Adrenal gland (tissue), 12 donors: Measurements from ENCODE around the gene TEX11. TPM values are rescaled to one million over a fixed set of nuclear protein-coding genes. Genes with fewer than 3 reads are reported as not detected.

Experiments
- DNase-seq, 7 donors: peaks; one replicate each; pipeline ENCODE4 v3.0.0-alpha.2; 2019 to 2020
- H3K27ac ChIP-seq, 5 donors: fragments of 200-600 bp; sonication (generic) in 4 of 5; 1 replicate in 3 of 5; 2 replicates in 2 of 5; pipeline versions ENCODE4 v1.5.1 to v1.8.0; 2016 to 2020; ENCODE audit warnings: mild to moderate bottlenecking in 1 of 5
- H3K27me3 ChIP-seq: fragments of 200-600 bp; 2 replicates; pipeline ENCODE4 v1.8.0; 2021
- H3K36me3 ChIP-seq, 2 donors: fragments of 200-600 bp; replicated peaks in 1 of 2; 1 replicate in 1 of 2; 2 replicates in 1 of 2; pipeline versions ENCODE4 v1.5.1 to v1.8.0; 2018 to 2022
- H3K4me1 ChIP-seq, 2 donors: fragments of 200-600 bp; replicated peaks in 1 of 2; 1 replicate in 1 of 2; 2 replicates in 1 of 2; pipeline versions ENCODE4 v1.5.1 to v1.8.0; 2018 to 2021
- H3K4me3 ChIP-seq, 4 donors: fragments of 200-600 bp; sonication (generic) in 3 of 4; one replicate each; pipeline ENCODE4 v1.5.1; 2016 to 2018
- H3K9me3 ChIP-seq, 3 donors: fragments of 200-600 bp; sonication (generic) in 1 of 3; replicated peaks in 1 of 3; 1 replicate in 2 of 3; 2 replicates in 1 of 3; pipeline versions ENCODE4 v1.5.1 to v1.8.0; 2016 to 2021
- POLR2A ChIP-seq, 2 donors: fragments of 450-650 bp; IDR thresholded peaks; one replicate each; pipeline ENCODE4 v1.6.1; 2017; ENCODE audit warnings: antibody characterized with exemption in 2 of 2, mild to moderate bottlenecking in 2 of 2, moderate library complexity in 1 of 2
- WGBS, 4 donors: extraction: QIAGEN DNeasy Blood & Tissue Kit in 2 of 4; methylation state at CpG; one replicate each; pipeline versions ENCODE4 v1.1.5 to v1.1.7; 2013 to 2017; 5-methylcytosine and 5-hydroxymethylcytosine counted together
- intact Hi-C, 2 donors: fragments of 100-400 bp; cut with DNase I; formaldehyde crosslinking; loops; one replicate each; pipeline versions ENCODE4 v1.14.1 to v1.15.0; 2022 to 2023
- polyA plus RNA-seq, 3 donors: library from polyadenylated mRNA; stranded (reverse); fragments of 200-250 nt in 2 of 3; fragments of 350-450 nt in 1 of 3; fragmentation: Illumina TruSeq in 1 of 3; extraction: RNeasy Lipid Tissue Mini Kit (QIAGEN cat#74804) in 1 of 3; gene quantifications; one replicate each; pipeline ENCODE4 v1.2.3, GENCODE V29; 2013 to 2014
- total RNA-seq, 9 donors: library from RNA; depleted of rRNA in 4 of 9; stranded (reverse); fragments of >200 nt in 4 of 9; fragments of 120-200 nt in 1 of 9; fragmentation: NEBNext Ultra II Directional in 1 of 9; extraction: Animal tissue kit (Norgen Biotek cat#: 25700) in 1 of 9; gene quantifications; one replicate each; pipeline versions ENCODE4 v1.1.0 to v1.2.4, GENCODE V29; 2013 to 2023
- TF ChIP-seq, protein P1 (sequence below), 6 experiments: fragments of 450-650 bp in 4 of 6; fragments of 200-600 bp in 2 of 6; sonication (generic) in 1 of 6; IDR thresholded peaks; 1 replicate in 5 of 6; 2 replicates in 1 of 6; pipeline versions ENCODE4 v1.5.1 to v1.8.0; 2016 to 2021; ENCODE audit warnings: antibody characterized with exemption in 6 of 6, mild to moderate bottlenecking in 2 of 6, moderate library complexity in 1 of 6
- donor health status: healthy with polysubstance abuse.
- donor health status: Bipolar disorder and iron deficiency.
- donor health status: DM: yes; HTN: yes; CAD: no.
- donor health status: DM: no; HTN: no; CAD: no.
- donor health status: DM: no; HTN: no; CAD: no.
- donor health status: DM: yes; HTN: yes; CAD: no.

TEX11 gene
- total and polyA plus RNA-seq, 12 donors: 0.13 TPM; not detected in 11

- no peak for DNase-seq
- no peak overlapping the region for H3K4me3 ChIP-seq
- 29 to 44% (median 34%) methylated on average over 2 of the region's 2 CpGs for WGBS, 4 donors
- peaks cover 9% of the 10 kb centered on the region for H3K27me3 ChIP-seq
- no peak overlapping the region for H3K27ac ChIP-seq
- H3K4me1 ChIP-seq: no peaks in the 10 kb centered on the region
- no peaks in the 10 kb centered on the region for H3K36me3 ChIP-seq
- intact Hi-C loops: no loop called here
- no peaks in the 10 kb centered on the region for H3K9me3 ChIP-seq
- TF ChIP-seq POLR2A (IDR thresholded peaks at IDR 0.05): no peak
- TF ChIP-seq, protein P1, sequence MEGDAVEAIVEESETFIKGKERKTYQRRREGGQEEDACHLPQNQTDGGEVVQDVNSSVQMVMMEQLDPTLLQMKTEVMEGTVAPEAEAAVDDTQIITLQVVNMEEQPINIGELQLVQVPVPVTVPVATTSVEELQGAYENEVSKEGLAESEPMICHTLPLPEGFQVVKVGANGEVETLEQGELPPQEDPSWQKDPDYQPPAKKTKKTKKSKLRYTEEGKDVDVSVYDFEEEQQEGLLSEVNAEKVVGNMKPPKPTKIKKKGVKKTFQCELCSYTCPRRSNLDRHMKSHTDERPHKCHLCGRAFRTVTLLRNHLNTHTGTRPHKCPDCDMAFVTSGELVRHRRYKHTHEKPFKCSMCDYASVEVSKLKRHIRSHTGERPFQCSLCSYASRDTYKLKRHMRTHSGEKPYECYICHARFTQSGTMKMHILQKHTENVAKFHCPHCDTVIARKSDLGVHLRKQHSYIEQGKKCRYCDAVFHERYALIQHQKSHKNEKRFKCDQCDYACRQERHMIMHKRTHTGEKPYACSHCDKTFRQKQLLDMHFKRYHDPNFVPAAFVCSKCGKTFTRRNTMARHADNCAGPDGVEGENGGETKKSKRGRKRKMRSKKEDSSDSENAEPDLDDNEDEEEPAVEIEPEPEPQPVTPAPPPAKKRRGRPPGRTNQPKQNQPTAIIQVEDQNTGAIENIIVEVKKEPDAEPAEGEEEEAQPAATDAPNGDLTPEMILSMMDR (IDR thresholded peaks at IDR 0.05): no peak
Observed at GRCh38 chrX:70774223-70774622, 134.3 kb downstream of the TEX11 start.

- DNase-seq: no peak
- H3K4me3 ChIP-seq: no peak overlapping the region
- H3K27ac ChIP-seq: no peak overlapping the region
- WGBS, 4 donors: 10 to 17% (median 14%) methylated on average over 3 of the region's 3 CpGs
- intact Hi-C loops: no loop called here
- no peaks in the 10 kb centered on the region for H3K4me1 ChIP-seq
- H3K27me3 ChIP-seq: peaks cover 9% of the 10 kb centered on the region
- TF ChIP-seq, protein P1 (IDR thresholded peaks at IDR 0.05): peak in 5 of 6 experiments; percentile 35 to 61 (median 43)
- TF ChIP-seq POLR2A (IDR thresholded peaks at IDR 0.05): no peak
- H3K9me3 ChIP-seq: no peaks in the 10 kb centered on the region
- H3K36me3 ChIP-seq: no peaks in the 10 kb centered on the region
Observed at GRCh38 chrX:70769659-70770227, 138.8 kb downstream of the TEX11 start.

GRCh38 chrX:70762285-70762684 lies 146.2 kb downstream of the TEX11 start:
- DNase-seq: no peak
- intact Hi-C loops: no loop called here
- TF ChIP-seq, protein P1 (IDR thresholded peaks at IDR 0.05): no peak
- TF ChIP-seq POLR2A (IDR thresholded peaks at IDR 0.05): no peak
- 23 to 56% (median 48%) methylated on average over 6 to 10 of the region's 10 CpGs for WGBS, 4 donors
- Histone ChIP-seq H3K9me3 (no peaks in the 10 kb centered on the region), H3K36me3 (no peaks in the 10 kb centered on the region), H3K27me3 (peaks cover 20% of the 10 kb centered on the region), H3K4me3 (no peak overlapping the region), H3K4me1 (no peaks in the 10 kb centered on the region), H3K27ac (no peak overlapping the region)

DNA sequence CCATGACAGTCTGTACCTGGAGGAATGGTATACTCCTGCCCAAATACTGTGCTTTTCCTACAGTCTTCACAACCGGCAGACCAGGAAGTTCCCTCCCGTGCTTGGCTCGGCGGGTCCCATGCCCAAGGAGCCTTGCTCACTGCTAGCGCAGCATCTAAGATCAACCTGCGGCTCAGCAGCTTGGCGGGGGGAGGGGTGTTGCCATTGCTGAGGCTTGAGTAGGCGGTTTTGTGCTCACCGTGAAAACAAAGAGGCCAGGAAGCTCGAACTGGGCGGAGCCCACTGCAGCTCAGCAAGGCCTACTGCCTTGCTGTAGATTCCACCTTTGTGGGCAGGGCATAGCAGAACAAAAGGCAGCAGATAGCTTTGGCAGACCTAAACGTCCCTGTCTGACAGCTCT lies 152.7 kb downstream of the TEX11 start:
- H3K27ac ChIP-seq: no peak overlapping the region
- peaks cover 24% of the 10 kb centered on the region for H3K27me3 ChIP-seq
- DNase-seq: no peak
- H3K4me1 ChIP-seq: no peaks in the 10 kb centered on the region
- TF ChIP-seq, protein P1 (IDR thresholded peaks at IDR 0.05): no peak
- TF ChIP-seq POLR2A (IDR thresholded peaks at IDR 0.05): no peak
- intact Hi-C loops: no loop called here
- H3K4me3 ChIP-seq: no peak overlapping the region
- WGBS, 4 donors: 67 to 100% (median 81%) methylated on average over 1 to 12 of the region's 12 CpGs
- H3K36me3 ChIP-seq: no peaks in the 10 kb centered on the region
- no peaks in the 10 kb centered on the region for H3K9me3 ChIP-seq
